Nephron (organoid): ENCODE results near the gene SPRR4.

Source experiments
- H3K27ac Mint-ChIP-seq, 3 experiments: 2 replicates each; pipeline ENCODE4 v1.8.0; 2020; ENCODE audit warnings: mixed read lengths in 3 of 3, mild to moderate bottlenecking in 2 of 3, moderate library complexity in 1 of 3
- H3K27me3 Mint-ChIP-seq: 2 replicates; pipeline ENCODE4 v1.8.0; 2021; ENCODE audit warnings: low read depth, mild to moderate bottlenecking, moderate library complexity, mixed read lengths
- H3K36me3 Mint-ChIP-seq: 2 replicates; pipeline ENCODE4 v1.8.0; 2020; ENCODE audit warnings: low read depth, mixed read lengths
- H3K4me1 Mint-ChIP-seq: 2 replicates; pipeline ENCODE4 v1.8.0; 2020; ENCODE audit warnings: mixed read lengths
- H3K4me3 Mint-ChIP-seq, 3 experiments: 2 replicates each; pipeline ENCODE4 v1.8.0; 2020; ENCODE audit warnings: mild to moderate bottlenecking in 3 of 3, mixed read lengths in 3 of 3, moderate library complexity in 2 of 3
- H3K9me3 Mint-ChIP-seq: 2 replicates; pipeline ENCODE4 v1.8.0; 2020; ENCODE audit warnings: mixed read lengths
- TF ChIP-seq, protein P1 (sequence below), 3 experiments: fragments of 200-600 bp; sonication (generic); IDR thresholded peaks; one replicate each; pipeline ENCODE4 v1.5.0; 2021; ENCODE audit warnings: antibody characterized with exemption in 3 of 3; ENCODE audit not compliant: unreplicated experiment in 3 of 3

The SPRR4 gene

DNA sequence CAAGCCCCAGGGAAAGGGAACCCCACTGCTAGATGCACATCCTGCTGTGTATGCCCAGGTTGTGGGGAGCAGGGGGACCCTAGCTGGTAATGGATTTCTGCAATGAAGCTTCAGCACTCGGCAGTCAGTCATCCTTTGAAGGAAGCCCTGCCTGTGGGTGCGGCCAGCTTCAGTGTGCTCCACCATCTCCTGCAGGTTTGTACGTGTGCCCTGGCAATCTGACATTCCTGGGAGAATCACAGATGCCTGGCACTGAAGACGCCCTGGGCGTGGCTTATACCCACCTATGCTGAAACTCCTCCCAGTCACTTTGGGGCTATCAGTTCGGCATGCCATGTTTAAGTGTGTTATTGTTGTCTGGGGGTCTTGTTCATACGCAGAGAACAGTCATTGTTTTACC lies 16.7 kb upstream of the SPRR4 start:
- no peaks in the 10 kb centered on the region for H3K4me1 Mint-ChIP-seq

DNA sequence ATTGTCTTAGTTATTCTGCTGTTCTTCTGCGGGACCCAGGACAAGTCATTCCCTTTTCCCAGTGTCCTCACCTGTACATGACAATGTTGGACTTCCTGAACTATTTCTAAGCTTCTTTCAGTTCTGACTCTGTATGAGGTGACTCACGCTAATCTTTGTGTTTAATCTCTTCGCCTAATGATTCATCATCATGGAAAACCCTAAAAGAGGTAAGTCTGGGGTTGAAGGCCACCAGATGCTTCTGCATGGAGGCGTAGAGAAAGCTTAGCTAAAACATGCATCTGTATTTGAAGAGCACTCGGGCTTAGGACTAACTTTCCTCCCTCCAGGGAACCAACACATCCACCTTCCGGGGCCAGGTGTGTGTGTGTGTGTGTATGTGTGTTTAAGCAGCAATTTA lies 16.0 kb upstream of the SPRR4 start:
- Mint-ChIP-seq H3K9me3 (no peaks in the 10 kb centered on the region), H3K27ac (no peak overlapping the region), H3K36me3 (no peaks in the 10 kb centered on the region), H3K4me1 (no peaks in the 10 kb centered on the region), H3K27me3 (peaks cover 7% of the 10 kb centered on the region), H3K4me3 (no peak overlapping the region)
- TF ChIP-seq, protein P1, sequence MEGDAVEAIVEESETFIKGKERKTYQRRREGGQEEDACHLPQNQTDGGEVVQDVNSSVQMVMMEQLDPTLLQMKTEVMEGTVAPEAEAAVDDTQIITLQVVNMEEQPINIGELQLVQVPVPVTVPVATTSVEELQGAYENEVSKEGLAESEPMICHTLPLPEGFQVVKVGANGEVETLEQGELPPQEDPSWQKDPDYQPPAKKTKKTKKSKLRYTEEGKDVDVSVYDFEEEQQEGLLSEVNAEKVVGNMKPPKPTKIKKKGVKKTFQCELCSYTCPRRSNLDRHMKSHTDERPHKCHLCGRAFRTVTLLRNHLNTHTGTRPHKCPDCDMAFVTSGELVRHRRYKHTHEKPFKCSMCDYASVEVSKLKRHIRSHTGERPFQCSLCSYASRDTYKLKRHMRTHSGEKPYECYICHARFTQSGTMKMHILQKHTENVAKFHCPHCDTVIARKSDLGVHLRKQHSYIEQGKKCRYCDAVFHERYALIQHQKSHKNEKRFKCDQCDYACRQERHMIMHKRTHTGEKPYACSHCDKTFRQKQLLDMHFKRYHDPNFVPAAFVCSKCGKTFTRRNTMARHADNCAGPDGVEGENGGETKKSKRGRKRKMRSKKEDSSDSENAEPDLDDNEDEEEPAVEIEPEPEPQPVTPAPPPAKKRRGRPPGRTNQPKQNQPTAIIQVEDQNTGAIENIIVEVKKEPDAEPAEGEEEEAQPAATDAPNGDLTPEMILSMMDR (IDR thresholded peaks at IDR 0.05; ENCODE audit: unreplicated experiment in 3 of 3): no peak

More for the DNA sequence above, 16.7 kb upstream of the SPRR4 start:
- H3K36me3 Mint-ChIP-seq: no peaks in the 10 kb centered on the region
- no peak overlapping the region for H3K27ac Mint-ChIP-seq
- TF ChIP-seq, protein P1 (IDR thresholded peaks at IDR 0.05; ENCODE audit: unreplicated experiment in 3 of 3): no peak
- no peak overlapping the region for H3K4me3 Mint-ChIP-seq
- H3K9me3 Mint-ChIP-seq: no peaks in the 10 kb centered on the region
- peaks cover 10% of the 10 kb centered on the region for H3K27me3 Mint-ChIP-seq

DNA sequence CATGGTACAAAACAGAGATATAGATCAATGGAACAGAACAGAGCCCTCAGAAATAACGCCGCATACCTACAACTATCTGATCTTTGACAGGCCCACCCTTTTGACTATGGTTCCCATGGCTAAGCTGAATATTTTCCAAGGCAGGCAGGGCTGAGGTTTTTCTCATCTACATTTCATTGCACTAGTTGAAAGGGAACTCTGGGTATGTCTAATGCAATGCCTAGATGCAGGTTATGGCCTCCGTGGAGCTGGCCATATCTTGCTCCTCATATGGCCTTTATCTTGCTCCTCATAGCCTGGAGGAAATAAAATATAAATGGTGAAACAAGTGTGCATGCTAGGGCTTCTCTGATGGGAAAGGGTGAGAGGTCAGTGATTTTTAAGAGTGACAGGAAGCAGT lies 12.9 kb upstream of the SPRR4 start:
- no peaks in the 10 kb centered on the region for H3K4me1 Mint-ChIP-seq
- no peaks in the 10 kb centered on the region for H3K36me3 Mint-ChIP-seq
- TF ChIP-seq, protein P1 (IDR thresholded peaks at IDR 0.05; ENCODE audit: unreplicated experiment in 3 of 3): no peak
- H3K27me3 Mint-ChIP-seq: peaks cover 3% of the 10 kb centered on the region
- H3K4me3 Mint-ChIP-seq: no peak overlapping the region
- H3K9me3 Mint-ChIP-seq: no peaks in the 10 kb centered on the region
- no peak overlapping the region for H3K27ac Mint-ChIP-seq

DNA sequence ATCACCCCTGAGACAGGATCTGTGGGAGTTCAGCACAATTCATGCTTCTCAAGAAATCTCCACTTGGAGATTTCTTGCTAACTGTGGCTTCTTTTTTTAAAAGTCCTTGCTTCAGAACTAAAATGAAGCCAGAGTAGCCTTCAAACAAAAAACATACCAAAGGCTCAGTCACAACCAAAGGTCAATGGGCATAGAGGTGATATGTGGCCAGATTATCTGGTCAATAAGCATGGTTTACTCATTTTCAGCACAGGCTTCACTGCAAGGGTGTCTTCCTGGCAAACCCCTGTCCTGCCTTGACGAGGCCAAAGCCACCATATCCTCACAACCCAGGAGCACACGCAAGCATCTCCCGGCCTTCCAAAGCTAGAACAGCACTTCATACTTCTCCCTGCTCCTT lies 11.2 kb upstream of the SPRR4 start:
- H3K4me3 Mint-ChIP-seq: no peak overlapping the region

DNA sequence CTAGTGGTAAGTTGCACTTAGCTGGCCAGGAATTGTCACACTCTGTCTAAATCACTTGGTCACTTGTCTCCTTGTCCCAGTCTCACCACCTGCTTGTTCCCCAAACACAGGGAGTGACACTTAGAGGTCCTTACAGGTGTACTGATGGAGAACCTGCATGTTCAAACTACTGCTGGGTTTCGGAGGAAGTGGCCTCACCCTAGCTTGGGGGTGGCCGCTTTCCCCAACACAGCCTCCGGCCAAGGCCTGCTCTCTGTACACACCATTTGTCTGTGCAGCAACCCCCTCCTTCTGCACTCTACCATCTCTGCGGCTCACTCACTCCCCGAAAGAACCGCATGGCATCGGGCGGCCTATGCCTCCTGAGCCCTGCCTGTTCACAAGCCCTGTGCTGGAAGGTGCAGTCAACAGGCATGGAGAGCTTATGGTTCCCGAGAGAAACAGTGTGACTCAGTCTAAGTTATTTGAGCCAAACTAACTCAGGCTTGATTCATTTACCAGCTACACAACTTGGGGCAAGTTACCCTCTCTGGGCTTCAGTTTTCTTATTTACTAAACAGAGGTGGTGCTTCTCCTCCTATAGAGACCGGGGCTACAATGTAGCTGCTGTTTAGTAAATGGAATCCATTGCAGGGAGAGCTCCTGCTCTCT lies 10.5 kb upstream of the SPRR4 start:
- TF ChIP-seq, protein P1 (IDR thresholded peaks at IDR 0.05; ENCODE audit: unreplicated experiment in 3 of 3): no peak
- Mint-ChIP-seq H3K27ac (no peak overlapping the region), H3K27me3 (no peaks in the 10 kb centered on the region), H3K36me3 (no peaks in the 10 kb centered on the region), H3K9me3 (no peaks in the 10 kb centered on the region), H3K4me3 (no peak overlapping the region), H3K4me1 (no peaks in the 10 kb centered on the region)

More for the DNA sequence above, 11.2 kb upstream of the SPRR4 start:
- Mint-ChIP-seq H3K9me3 (no peaks in the 10 kb centered on the region), H3K36me3 (no peaks in the 10 kb centered on the region), H3K27ac (no peak overlapping the region), H3K27me3 (no peaks in the 10 kb centered on the region), H3K4me1 (no peaks in the 10 kb centered on the region)
- TF ChIP-seq, protein P1 (IDR thresholded peaks at IDR 0.05; ENCODE audit: unreplicated experiment in 3 of 3): no peak

DNA sequence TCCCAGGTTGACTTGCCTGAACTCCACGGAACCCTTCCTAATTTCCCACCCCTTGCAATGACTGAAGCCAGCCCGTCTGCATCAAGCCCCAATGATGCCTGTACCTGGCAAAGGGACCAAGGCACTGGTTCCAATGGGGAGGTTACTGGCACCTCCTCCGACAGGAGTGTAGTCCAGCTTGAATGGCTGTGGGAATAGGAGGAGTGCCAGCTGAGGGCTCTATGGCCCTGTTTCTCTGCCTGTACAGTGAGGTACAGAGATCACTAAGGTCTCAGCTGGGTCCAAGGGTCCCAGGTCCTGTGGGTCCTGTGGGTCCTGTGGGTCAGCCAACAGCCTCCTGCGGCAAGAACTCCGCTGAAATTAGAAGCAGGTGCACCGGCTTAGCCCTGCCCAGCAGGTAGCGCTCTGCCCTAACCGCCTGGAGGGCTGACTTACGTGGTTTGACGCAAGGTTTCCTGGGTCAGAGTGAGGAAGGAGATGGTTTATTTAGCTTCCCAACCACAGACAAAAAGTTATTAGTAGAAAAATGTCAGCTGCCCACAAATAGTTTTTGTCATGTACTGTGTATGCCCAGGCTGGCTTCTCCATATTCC lies 9.9 kb upstream of the SPRR4 start:
- Mint-ChIP-seq H3K4me1 (no peaks in the 10 kb centered on the region), H3K4me3 (no peak overlapping the region), H3K27me3 (no peaks in the 10 kb centered on the region), H3K9me3 (no peaks in the 10 kb centered on the region), H3K27ac (no peak overlapping the region), H3K36me3 (no peaks in the 10 kb centered on the region)
- TF ChIP-seq, protein P1 (IDR thresholded peaks at IDR 0.05; ENCODE audit: unreplicated experiment in 3 of 3): no peak
